Lung (tissue), 12 donors: ENCODE data around the gene REC114. TPM values are rescaled to one million over a fixed set of nuclear protein-coding genes. Genes with fewer than 3 reads are reported as not detected.

ENCODE experiments used
- ATAC-seq: fragments of 200-7000 bp; cut with Tn5 transposase; one replicate; pipeline ENCODE4 v1.9.1; 2020; ENCODE audit warnings: moderate number of reproducible peaks; ENCODE audit not compliant: insufficient read depth, low FRiP score
- DNase-seq, 3 donors: peaks; one replicate each; pipeline ENCODE4 v3.0.0-alpha.2; 2013 to 2017
- H3K27ac ChIP-seq, 2 donors: one replicate each; pipeline ENCODE4 v1.5.1; 2013; ENCODE audit warnings: mild to moderate bottlenecking in 2 of 2, moderate library complexity in 2 of 2, control low read depth in 1 of 2, inconsistent platforms in 1 of 2, low read depth in 1 of 2, low read length in 1 of 2
- H3K27me3 ChIP-seq, 3 donors: one replicate each; pipeline ENCODE4 v1.5.1; 2013; ENCODE audit warnings: low read length in 2 of 3; ENCODE audit not compliant: control insufficient read depth in 3 of 3, insufficient read depth in 3 of 3
- H3K36me3 ChIP-seq, 4 donors: one replicate each; pipeline ENCODE4 v1.5.1; 2013; ENCODE audit warnings: low read length in 4 of 4, mild to moderate bottlenecking in 1 of 4, moderate library complexity in 1 of 4; ENCODE audit not compliant: control insufficient read depth in 4 of 4, insufficient read depth in 4 of 4
- H3K4me1 ChIP-seq, 5 donors: one replicate each; pipeline ENCODE4 v1.5.1; 2013; ENCODE audit warnings: low read length in 5 of 5, mild to moderate bottlenecking in 2 of 5, moderate library complexity in 1 of 5; ENCODE audit not compliant: control insufficient read depth in 5 of 5, insufficient read depth in 5 of 5
- H3K4me3 ChIP-seq: one replicate; pipeline ENCODE4 v1.5.1; 2013; ENCODE audit warnings: mild to moderate bottlenecking, control low read depth, moderate library complexity
- H3K9ac ChIP-seq, 2 donors: one replicate each; pipeline ENCODE4 v1.5.1; 2013; ENCODE audit warnings: low read length in 2 of 2, control low read depth in 1 of 2; ENCODE audit not compliant: insufficient read depth in 1 of 2
- H3K9me3 ChIP-seq, 4 donors: one replicate each; pipeline ENCODE4 v1.5.1; 2013; ENCODE audit warnings: low read length in 3 of 4, mild to moderate bottlenecking in 1 of 4, moderate library complexity in 1 of 4; ENCODE audit not compliant: control insufficient read depth in 4 of 4, insufficient read depth in 3 of 4
- CTCF ChIP-seq: IDR thresholded peaks from 2 replicates; pipeline ENCODE4 v1.5.1; 2012; ENCODE audit warnings: mild to moderate bottlenecking; ENCODE audit errors: control extremely low read depth, extremely low read depth
- WGBS, 2 donors: extraction: QIAGEN DNeasy Blood & Tissue Kit; methylation state at CpG; one replicate each; pipeline ENCODE4 v1.1.7; 2013; 5-methylcytosine and 5-hydroxymethylcytosine counted together
- polyA plus RNA-seq, 2 donors: library from polyadenylated mRNA; stranded (reverse); fragments of 200-250 nt; gene quantifications; one replicate each; pipeline ENCODE4 v1.2.1, GENCODE V29; 2013
- total RNA-seq, 2 donors: library from RNA; depleted of rRNA in 1 of 2; stranded (reverse); fragments of >200 nt in 1 of 2; gene quantifications; one replicate each; pipeline ENCODE4 v1.2.1, GENCODE V29; 2014 to 2021
- donor health status: control.
- donor health status: control.
- donor health status: Bipolar disorder and iron deficiency.
- donor health status: healthy.
- donor health status: DM: yes; HTN: yes; CAD: no.

The REC114 gene
- total and polyA plus RNA-seq, 4 donors, result 0.15 TPM; not detected in 3

- H3K27me3 ChIP-seq, result no peaks in the 10 kb centered on the region
- TF ChIP-seq CTCF, result no peak
- H3K4me3 ChIP-seq, result no peak overlapping the region
- DNase-seq (no peak), ATAC-seq (no peak)
- 81 to 82% methylated on average over 5 of the region's 5 CpGs for WGBS, 2 donors
- H3K9me3 ChIP-seq, result peaks cover 0 to 1% (median 0%) of the 10 kb centered on the region in 4 donors
- H3K36me3 ChIP-seq, result no peaks in the 10 kb centered on the region
- peaks cover 0 to 4% (median 0%) of the 10 kb centered on the region in 5 donors for H3K4me1 ChIP-seq
- H3K9ac ChIP-seq, result no peak overlapping the region
- H3K27ac ChIP-seq, result no peak overlapping the region
Observed at GRCh38 chr15:73518876-73519733, 76.1 kb downstream of the REC114 start.

- no peaks in the 10 kb centered on the region for H3K36me3 ChIP-seq
- WGBS, 2 donors, result 86 to 87% methylated on average over 1 of the region's 1 CpG
- H3K9me3 ChIP-seq, result no peaks in the 10 kb centered on the region
- peaks cover 0 to 4% (median 0%) of the 10 kb centered on the region in 5 donors for H3K4me1 ChIP-seq
- H3K9ac ChIP-seq, result no peak overlapping the region
- TF ChIP-seq CTCF, result no peak
- H3K4me3 ChIP-seq, result no peak overlapping the region
- H3K27ac ChIP-seq, result no peak overlapping the region
- H3K27me3 ChIP-seq, result no peaks in the 10 kb centered on the region
- ATAC-seq, result no peak
- DNase-seq, result no peak
Observed at GRCh38 chr15:73522011-73522410, 79.0 kb downstream of the REC114 start.

- no peak for TF ChIP-seq CTCF
- 92 to 95% methylated on average over 1 of the region's 1 CpG for WGBS, 2 donors
- no peaks in the 10 kb centered on the region for H3K4me1 ChIP-seq
- no peak overlapping the region for H3K9ac ChIP-seq
- DNase-seq (no peak), ATAC-seq (no peak)
- H3K36me3 ChIP-seq, result no peaks in the 10 kb centered on the region
- H3K27ac ChIP-seq, result no peak overlapping the region
- H3K4me3 ChIP-seq, result no peak overlapping the region
- H3K9me3 ChIP-seq, result no peaks in the 10 kb centered on the region
- no peaks in the 10 kb centered on the region for H3K27me3 ChIP-seq
Observed at GRCh38 chr15:73524919-73525318, 82.0 kb downstream of the REC114 start.

- DNase-seq (no peak), ATAC-seq (no peak)
- no peak for TF ChIP-seq CTCF
- Histone ChIP-seq H3K9ac (no peak overlapping the region), H3K9me3 (no peaks in the 10 kb centered on the region), H3K27ac (no peak overlapping the region), H3K4me3 (no peak overlapping the region), H3K27me3 (no peaks in the 10 kb centered on the region), H3K36me3 (no peaks in the 10 kb centered on the region), H3K4me1 (no peaks in the 10 kb centered on the region)
- WGBS, 2 donors, result 90 to 92% methylated on average over 2 of the region's 2 CpGs
Observed at GRCh38 chr15:73527598-73527997, 84.6 kb downstream of the REC114 start.
